HEK293 (cell line): ENCODE data around the gene TOPAZ1.

ENCODE experiments used
- CTCF ChIA-PET: fragments of 350-600 bp; formaldehyde crosslinking; extraction: SDS; loops from one replicate; lab custom pipeline; 2021; ENCODE audit warnings: antibody characterized with exemption; lab: Yijun Ruan, JAX
- POLR2A ChIA-PET: fragments of 300-600 bp; formaldehyde crosslinking; extraction: SDS; loops from one replicate; lab custom pipeline; 2020; ENCODE audit warnings: antibody characterized with exemption, inconsistent platforms; lab: Yijun Ruan, JAX
- H3K27ac ChIP-seq: fragments of 200-500 bp; sonication (Bioruptor generic); 2 replicates; pipeline ENCODE4 v1.5.1; 2014; ENCODE audit warnings: low read depth, low read length, control low read depth, inconsistent platforms; ENCODE audit errors: extremely low read depth
- H3K36me3 ChIP-seq, 2 experiments: fragments of 200-500 bp in 1 of 2; sonication (Bioruptor generic) in 1 of 2; 1 replicate in 1 of 2; 2 replicates in 1 of 2; pipeline ENCODE4 v1.5.1; 2014 to 2017; ENCODE audit warnings: inconsistent platforms in 2 of 2, low read length in 2 of 2; ENCODE audit not compliant: control insufficient read depth in 2 of 2, insufficient read depth in 1 of 2
- H3K4me1 ChIP-seq: fragments of 200-500 bp; sonication (Bioruptor generic); 2 replicates; pipeline ENCODE4 v1.5.1; 2014; ENCODE audit warnings: mild to moderate bottlenecking, low read length, inconsistent platforms; ENCODE audit not compliant: control insufficient read depth, insufficient read depth
- H3K4me3 ChIP-seq: 2 replicates; pipeline ENCODE4 v1.5.1; 2011; ENCODE audit warnings: low read depth, mild to moderate bottlenecking, control low read depth, low read length, moderate library complexity
- H3K9me3 ChIP-seq: fragments of 200-500 bp; sonication (Bioruptor generic); 2 replicates; pipeline ENCODE4 v1.5.1; 2014; ENCODE audit warnings: low read depth, low read length, inconsistent platforms; ENCODE audit not compliant: control insufficient read depth, insufficient read depth
- GLI4 ChIP-seq: fragments of 450-650 bp; formaldehyde crosslinking; IDR thresholded peaks from 2 replicates; pipeline ENCODE4 v1.5.1; 2016; ENCODE audit warnings: missing biosample characterization, missing genetic modification characterization
- HOXC10 ChIP-seq: sonication (generic); formaldehyde crosslinking; IDR thresholded peaks from 2 replicates; pipeline ENCODE4 v1.8.1; 2023; ENCODE audit warnings: mild to moderate bottlenecking, missing genetic modification reagents
- HOXD13 ChIP-seq: sonication (generic); formaldehyde crosslinking; IDR thresholded peaks from 2 replicates; pipeline ENCODE4 v1.8.0; 2022; ENCODE audit warnings: missing genetic modification reagents, borderline replicate concordance
- KLF8 ChIP-seq: fragments of 450-650 bp; formaldehyde crosslinking; IDR thresholded peaks from 2 replicates; pipeline ENCODE4 v1.5.1; 2016; ENCODE audit warnings: missing biosample characterization, missing genetic modification characterization
- MEIS1 ChIP-seq: sonication (generic); formaldehyde crosslinking; IDR thresholded peaks from 2 replicates; pipeline ENCODE4 v1.8.1; 2022; ENCODE audit warnings: missing genetic modification reagents, mild to moderate bottlenecking, borderline replicate concordance
- SP3 ChIP-seq: fragments of 450-650 bp; formaldehyde crosslinking; IDR thresholded peaks from 2 replicates; pipeline ENCODE4 v1.5.1; 2016; ENCODE audit warnings: missing biosample characterization, missing genetic modification characterization
- ZEB2 ChIP-seq: fragments of 450-650 bp; formaldehyde crosslinking; IDR thresholded peaks from 2 replicates; pipeline ENCODE4 v1.5.1; 2016; ENCODE audit warnings: missing biosample characterization, missing genetic modification characterization
- ZNF146 ChIP-seq: fragments of 450-650 bp; formaldehyde crosslinking; IDR thresholded peaks from 2 replicates; pipeline ENCODE4 v1.5.1; 2016; ENCODE audit warnings: missing biosample characterization, missing genetic modification characterization
- ZNF184 ChIP-seq: fragments of 450-650 bp; IDR thresholded peaks from 2 replicates; pipeline ENCODE4 v1.5.1; 2018; ENCODE audit warnings: missing biosample characterization, mild to moderate bottlenecking, missing genetic modification characterization
- ZNF221 ChIP-seq: fragments of 450-650 bp; formaldehyde crosslinking; IDR thresholded peaks from 2 replicates; pipeline ENCODE4 v1.5.1; 2017; ENCODE audit warnings: missing biosample characterization, missing genetic modification characterization, borderline replicate concordance
- ZNF274 ChIP-seq, 2 experiments: fragments of 200-500 bp in 1 of 2; fragments of 450-650 bp in 1 of 2; sonication (Bioruptor generic) in 1 of 2; formaldehyde crosslinking in 1 of 2; IDR thresholded peaks; 2 replicates each; pipeline versions ENCODE4 v1.5.1 to v1.6.1; 2014 to 2016; ENCODE audit warnings: borderline replicate concordance in 1 of 2, inconsistent platforms in 1 of 2, low read length in 1 of 2, missing biosample characterization in 1 of 2, missing genetic modification characterization in 1 of 2
- ZNF37A ChIP-seq: fragments of 450-650 bp; IDR thresholded peaks from 2 replicates; pipeline ENCODE4 v1.5.1; 2018; ENCODE audit warnings: missing biosample characterization, missing genetic modification characterization
- ZNF426 ChIP-seq: fragments of 450-650 bp; formaldehyde crosslinking; IDR thresholded peaks from 2 replicates; pipeline ENCODE4 v1.5.1; 2017; ENCODE audit warnings: missing biosample characterization, missing genetic modification characterization, mild to moderate bottlenecking, inconsistent platforms, moderate library complexity
- ZNF48 ChIP-seq: fragments of 450-650 bp; formaldehyde crosslinking; IDR thresholded peaks from 2 replicates; pipeline ENCODE4 v1.5.1; 2016; ENCODE audit warnings: missing biosample characterization, missing genetic modification characterization
- ZNF555 ChIP-seq: fragments of 450-650 bp; formaldehyde crosslinking; conservative IDR thresholded peaks from 2 replicates; pipeline ENCODE4 v1.5.1; 2017; ENCODE audit warnings: missing biosample characterization, mild to moderate bottlenecking, missing genetic modification characterization, inconsistent platforms
- ZNF585B ChIP-seq: fragments of 450-650 bp; formaldehyde crosslinking; IDR thresholded peaks from 2 replicates; pipeline ENCODE4 v1.5.1; 2016; ENCODE audit warnings: missing biosample characterization, missing genetic modification characterization
- ZNF623 ChIP-seq: fragments of 450-650 bp; formaldehyde crosslinking; IDR thresholded peaks from 2 replicates; pipeline ENCODE4 v1.5.1; 2016; ENCODE audit warnings: missing biosample characterization, missing genetic modification characterization
- ZNF76 ChIP-seq: fragments of 450-650 bp; formaldehyde crosslinking; IDR thresholded peaks from 2 replicates; pipeline ENCODE4; 2016; ENCODE audit warnings: low read depth, missing biosample characterization, missing genetic modification characterization, borderline replicate concordance
- ZNF791 ChIP-seq: fragments of 450-650 bp; formaldehyde crosslinking; IDR thresholded peaks from 2 replicates; pipeline ENCODE4 v1.5.1; 2016; ENCODE audit warnings: missing biosample characterization, missing genetic modification characterization
- ZNF830 ChIP-seq: fragments of 450-650 bp; IDR thresholded peaks from 2 replicates; pipeline ENCODE4 v1.5.0; 2018; ENCODE audit warnings: missing biosample characterization, missing genetic modification characterization, low read depth, mild to moderate bottlenecking, moderate library complexity
- ZNF837 ChIP-seq: fragments of 450-650 bp; formaldehyde crosslinking; IDR thresholded peaks from 2 replicates; pipeline ENCODE4 v1.5.1; 2016; ENCODE audit warnings: missing biosample characterization, missing genetic modification characterization
- TF ChIP-seq, protein P1 (sequence below): fragments of 450-650 bp; formaldehyde crosslinking; IDR thresholded peaks from 2 replicates; pipeline ENCODE4 v1.5.1; 2016; ENCODE audit warnings: missing biosample characterization, missing genetic modification characterization
- TF ChIP-seq, protein P2 (sequence below): fragments of 450-650 bp; formaldehyde crosslinking; IDR thresholded peaks from 2 replicates; pipeline ENCODE4 v1.5.1; 2016; ENCODE audit warnings: missing biosample characterization, missing genetic modification characterization
- TF ChIP-seq, protein P3 (sequence below): fragments of 450-650 bp; formaldehyde crosslinking; IDR thresholded peaks from 2 replicates; pipeline ENCODE4 v1.5.1; 2016; ENCODE audit warnings: missing biosample characterization, missing genetic modification characterization

Gene TOPAZ1

DNA sequence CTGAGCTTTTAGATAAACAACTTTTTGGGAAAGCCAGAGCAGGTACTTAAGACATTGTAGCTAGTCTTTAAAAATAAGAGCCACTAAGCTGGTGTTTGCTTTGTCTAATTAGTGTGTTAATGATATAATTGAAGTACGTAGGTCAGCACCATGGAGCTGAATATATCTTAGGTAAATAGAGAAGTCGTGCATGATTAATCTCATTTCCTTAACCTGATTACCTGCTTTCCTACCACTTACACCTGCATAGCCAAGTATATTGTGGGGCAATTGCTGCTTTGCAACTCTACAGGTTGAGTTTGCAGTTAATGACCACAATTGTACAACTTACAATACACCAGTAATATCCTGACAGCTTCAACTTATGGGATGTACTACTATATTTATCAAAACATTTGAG is 17.6 kb upstream of the TOPAZ1 start:
- H3K4me3 ChIP-seq: no peak overlapping the region
- ChIA-PET POLR2A (no interaction called here), CTCF (no interaction called here)

DNA sequence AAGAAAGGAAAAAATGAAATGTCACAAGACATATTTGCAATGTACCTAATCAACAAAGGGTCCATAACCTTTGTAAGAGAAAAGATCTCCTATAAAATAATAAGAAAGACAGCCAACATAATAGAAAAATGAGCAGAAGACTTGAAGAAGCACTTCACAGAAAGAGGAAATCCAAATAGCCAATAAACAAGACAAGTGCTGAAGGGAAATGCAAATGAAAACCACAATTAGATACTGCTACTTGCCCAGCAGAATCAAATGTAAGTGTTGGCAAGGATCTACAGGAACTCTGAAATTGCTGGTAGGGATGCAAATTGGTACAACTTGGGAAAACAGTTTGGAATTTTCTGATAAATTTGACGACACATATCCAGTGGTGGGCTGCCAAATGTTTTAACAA is 15.1 kb upstream of the TOPAZ1 start:
- no peak for TF ChIP-seq ZNF837
- no peak for TF ChIP-seq ZNF791 (tag by site-specific recombination)
- no peak for TF ChIP-seq ZNF585B (tag by site-specific recombination)
- TF ChIP-seq, protein P1, sequence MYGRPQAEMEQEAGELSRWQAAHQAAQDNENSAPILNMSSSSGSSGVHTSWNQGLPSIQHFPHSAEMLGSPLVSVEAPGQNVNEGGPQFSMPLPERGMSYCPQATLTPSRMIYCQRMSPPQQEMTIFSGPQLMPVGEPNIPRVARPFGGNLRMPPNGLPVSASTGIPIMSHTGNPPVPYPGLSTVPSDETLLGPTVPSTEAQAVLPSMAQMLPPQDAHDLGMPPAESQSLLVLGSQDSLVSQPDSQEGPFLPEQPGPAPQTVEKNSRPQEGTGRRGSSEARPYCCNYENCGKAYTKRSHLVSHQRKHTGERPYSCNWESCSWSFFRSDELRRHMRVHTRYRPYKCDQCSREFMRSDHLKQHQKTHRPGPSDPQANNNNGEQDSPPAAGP: no peak
- TF ChIP-seq, protein P2, sequence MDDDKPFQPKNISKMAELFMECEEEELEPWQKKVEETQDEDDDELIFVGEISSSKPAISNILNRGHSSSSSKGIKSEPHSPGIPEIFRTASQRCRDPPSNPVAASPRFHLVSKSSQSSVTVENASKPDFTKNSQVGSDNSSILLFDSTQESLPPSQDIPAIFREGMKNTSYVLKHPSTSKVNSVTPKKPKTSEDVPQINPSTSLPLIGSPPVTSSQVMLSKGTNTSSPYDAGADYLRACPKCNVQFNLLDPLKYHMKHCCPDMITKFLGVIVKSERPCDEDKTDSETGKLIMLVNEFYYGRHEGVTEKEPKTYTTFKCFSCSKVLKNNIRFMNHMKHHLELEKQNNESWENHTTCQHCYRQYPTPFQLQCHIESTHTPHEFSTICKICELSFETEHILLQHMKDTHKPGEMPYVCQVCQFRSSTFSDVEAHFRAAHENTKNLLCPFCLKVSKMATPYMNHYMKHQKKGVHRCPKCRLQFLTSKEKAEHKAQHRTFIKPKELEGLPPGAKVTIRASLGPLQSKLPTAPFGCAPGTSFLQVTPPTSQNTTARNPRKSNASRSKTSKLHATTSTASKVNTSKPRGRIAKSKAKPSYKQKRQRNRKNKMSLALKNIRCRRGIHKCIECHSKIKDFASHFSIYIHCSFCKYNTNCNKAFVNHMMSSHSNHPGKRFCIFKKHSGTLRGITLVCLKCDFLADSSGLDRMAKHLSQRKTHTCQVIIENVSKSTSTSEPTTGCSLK: no peak
- TF ChIP-seq ZNF184: no peak
- TF ChIP-seq ZNF221: no peak
- TF ChIP-seq ZNF48 (tag by site-specific recombination): no peak
- no peak for TF ChIP-seq SP3
- no peak for TF ChIP-seq HOXC10 (CRISPR knock-in tag)
- TF ChIP-seq, protein P3, sequence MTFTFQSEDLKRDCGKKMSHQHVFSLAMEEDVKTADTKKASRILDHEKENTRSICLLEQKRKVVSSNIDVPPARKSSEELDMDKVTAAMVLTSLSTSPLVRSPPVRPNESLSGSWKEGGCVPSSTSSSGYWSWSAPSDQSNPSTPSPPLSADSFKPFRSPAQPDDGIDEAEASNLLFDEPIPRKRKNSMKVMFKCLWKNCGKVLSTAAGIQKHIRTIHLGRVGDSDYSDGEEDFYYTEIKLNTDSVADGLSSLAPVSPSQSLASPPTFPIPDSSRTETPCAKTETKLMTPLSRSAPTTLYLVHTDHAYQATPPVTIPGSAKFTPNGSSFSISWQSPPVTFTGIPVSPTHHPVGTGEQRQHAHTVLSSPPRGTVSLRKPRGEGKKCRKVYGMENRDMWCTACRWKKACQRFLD (tag by site-specific recombination): no peak
- TF ChIP-seq ZNF76 (tag by site-specific recombination): no peak
- no peak for TF ChIP-seq ZNF623 (tag by site-specific recombination)
- ChIA-PET POLR2A (no interaction called here), CTCF (interaction anchor here (0.7 kb wide), 1 partner anchor 302 kb away, joined by 3 read pairs; no protein-coding TSS in a partner anchor)
- Histone ChIP-seq H3K36me3 (no peaks in the 10 kb centered on the region), H3K9me3 (no peaks in the 10 kb centered on the region), H3K27ac (no peak overlapping the region), H3K4me3 (no peak overlapping the region), H3K4me1 (no peaks in the 10 kb centered on the region)

More for the DNA sequence above, 17.6 kb upstream of the TOPAZ1 start:
- no peaks in the 10 kb centered on the region for H3K4me1 ChIP-seq
- TF ChIP-seq ZNF37A (tag by site-specific recombination): no peak
- TF ChIP-seq ZNF274 (IDR thresholded peaks at IDR 0.05; ENCODE audit: low read length): no peak
- TF ChIP-seq ZNF274 (tag by site-specific recombination; IDR thresholded peaks at IDR 0.05; ENCODE audit: borderline replicate concordance): no peak
- no peak for TF ChIP-seq ZNF830 (tag by site-specific recombination)
- no peak for TF ChIP-seq ZEB2 (tag by site-specific recombination)
- no peak for TF ChIP-seq MEIS1 (CRISPR knock-in tag)
- H3K36me3 ChIP-seq: no peaks in the 10 kb centered on the region
- H3K27ac ChIP-seq: no peak overlapping the region
- no peaks in the 10 kb centered on the region for H3K9me3 ChIP-seq

DNA sequence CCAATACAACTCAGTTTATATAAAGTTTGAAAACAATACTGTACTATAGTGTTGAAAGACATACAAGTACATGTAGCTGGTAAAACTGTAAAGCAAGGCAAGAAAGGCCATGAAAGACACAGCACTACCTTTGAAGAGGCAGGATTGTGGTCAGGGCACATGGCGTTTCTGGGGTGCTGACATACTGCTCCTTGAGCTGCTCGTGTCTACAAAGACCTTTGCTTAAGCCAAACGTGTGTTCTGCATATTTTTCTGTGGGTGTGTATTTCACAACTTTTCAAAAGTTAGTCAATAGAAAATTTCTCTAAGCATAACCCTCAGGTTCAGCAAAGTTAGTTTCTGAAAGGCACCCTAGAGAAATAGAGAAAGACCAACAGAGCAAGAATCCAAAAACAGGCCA is 14.1 kb upstream of the TOPAZ1 start:
- Histone ChIP-seq H3K4me3 (no peak overlapping the region), H3K27ac (no peak overlapping the region), H3K36me3 (no peaks in the 10 kb centered on the region), H3K4me1 (no peaks in the 10 kb centered on the region), H3K9me3 (no peaks in the 10 kb centered on the region)
- TF ChIP-seq HOXD13 (CRISPR knock-in tag) (no peak), GLI4 (tag by site-specific recombination) (no peak), ZNF146 (tag by site-specific recombination) (no peak), ZNF426 (no peak), ZNF555 (tag by site-specific recombination) (no peak), KLF8 (tag by site-specific recombination) (no peak)
- CTCF ChIA-PET: interaction anchor here (1.0 kb wide), 1 partner anchor 11 kb away, joined by 3 read pairs; no protein-coding TSS in a partner anchor
- POLR2A ChIA-PET: no interaction called here
